OCI-LY1 (cell line): ENCODE results near the gene LRP5.

Source experiments
- CTCF ChIP-seq: fragments of 200-600 bp; sonication (generic), shearing (Covaris generic); IDR thresholded peaks from 2 replicates; pipeline ENCODE4 v1.5.1; 2017; ENCODE audit warnings: mild to moderate bottlenecking, antibody characterized with exemption, low read length, moderate library complexity, mixed read lengths
- EZH2 ChIP-seq: fragments of 200-600 bp; sonication (generic), shearing (Covaris generic); IDR thresholded peaks from 2 replicates; pipeline ENCODE4 v1.8.0; 2017; ENCODE audit warnings: borderline replicate concordance, mixed run types, mild to moderate bottlenecking, antibody characterized with exemption, low read length, moderate library complexity, mixed read lengths

GRCh38 chr11:68298659-68299516 lies 13.5 kb upstream of the LRP5 start:
- TF ChIP-seq CTCF (no peak), EZH2 (no peak)
